ENCODE results near the gene KYNU.
"Not testable (repeated sequence)": the region's sequence is repeated elsewhere in the genome, so short reads cannot be mapped to it uniquely, and the experiment has no call there.

The KYNU gene

GRCh38 chr2:142875010-142875409, 2.5 kb upstream of the KYNU start:
- H3K4me3 Mint-ChIP-seq, result no peak overlapping the region
- H3K4me1 Mint-ChIP-seq (ENCODE audit: low read depth in 2 of 2), result no peaks in the 10 kb centered on the region
- H3K36me3 Mint-ChIP-seq (ENCODE audit: insufficient read depth), result no peaks in the 10 kb centered on the region
- no peak for ATAC-seq (replicated peaks)
- H3K27ac Mint-ChIP-seq, result no peak overlapping the region
- DNase-seq, result no peak
- H3K9me3 Mint-ChIP-seq, result peaks cover 0 to 2% of the 10 kb centered on the region in 2 donors
- H3K27me3 Mint-ChIP-seq, result no peaks in the 10 kb centered on the region

- no peaks in the 10 kb centered on the region for H3K27me3 Mint-ChIP-seq
- H3K27ac Mint-ChIP-seq, result no peak overlapping the region
- H3K9me3 Mint-ChIP-seq, result peaks cover 0 to 2% of the 10 kb centered on the region in 2 donors
- H3K4me3 Mint-ChIP-seq, result no peak overlapping the region
- no peak for DNase-seq
- no peak for ATAC-seq (replicated peaks)
- H3K4me1 Mint-ChIP-seq (ENCODE audit: low read depth in 2 of 2), result no peaks in the 10 kb centered on the region
- H3K36me3 Mint-ChIP-seq (ENCODE audit: insufficient read depth), result no peaks in the 10 kb centered on the region
Observed at GRCh38 chr2:142875652-142876051, 1.8 kb upstream of the KYNU start.

- no peaks in the 10 kb centered on the region for H3K36me3 Mint-ChIP-seq (ENCODE audit: insufficient read depth)
- H3K9me3 Mint-ChIP-seq, result peaks cover 0 to 2% of the 10 kb centered on the region in 2 donors
- H3K27me3 Mint-ChIP-seq, result no peaks in the 10 kb centered on the region
- no peak for ATAC-seq (replicated peaks)
- no peak overlapping the region for H3K4me3 Mint-ChIP-seq
- DNase-seq, result no peak
- no peaks in the 10 kb centered on the region for H3K4me1 Mint-ChIP-seq (ENCODE audit: low read depth in 2 of 2)
- no peak overlapping the region for H3K27ac Mint-ChIP-seq
Observed at GRCh38 chr2:142876423-142876822, 1.0 kb upstream of the KYNU start.

- Mint-ChIP-seq H3K27ac (no peak overlapping the region), H3K9me3 (peaks cover under 1 to 2% of the 10 kb centered on the region in 2 donors), H3K4me3 (no peak overlapping the region), H3K27me3 (no peaks in the 10 kb centered on the region), H3K4me1 (ENCODE audit: low read depth in 2 of 2) (no peaks in the 10 kb centered on the region), H3K36me3 (ENCODE audit: insufficient read depth) (no peaks in the 10 kb centered on the region)
- DNase-seq, result no peak
- no peak for ATAC-seq (replicated peaks)
Observed at GRCh38 chr2:142878031-142878678, 691 bp downstream of the KYNU start.

GRCh38 chr2:142879151-142879550, 1.7 kb downstream of the KYNU start:
- Mint-ChIP-seq H3K36me3 (ENCODE audit: insufficient read depth) (peaks cover 3% of the 10 kb centered on the region), H3K4me3 (no peak overlapping the region), H3K9me3 (peaks cover 0 to 7% of the 10 kb centered on the region in 2 donors), H3K27ac (no peak overlapping the region), H3K27me3 (no peaks in the 10 kb centered on the region), H3K4me1 (ENCODE audit: low read depth in 2 of 2) (no peaks in the 10 kb centered on the region)
- DNase-seq, result no peak
- ATAC-seq (replicated peaks), result no peak

GRCh38 chr2:142880279-142880678, 2.8 kb downstream of the KYNU start:
- Mint-ChIP-seq H3K4me3 (no peak overlapping the region), H3K27me3 (no peaks in the 10 kb centered on the region), H3K4me1 (ENCODE audit: low read depth in 2 of 2) (no peaks in the 10 kb centered on the region), H3K9me3 (peaks cover 0 to 7% of the 10 kb centered on the region in 2 donors), H3K27ac (no peak overlapping the region), H3K36me3 (ENCODE audit: insufficient read depth) (peaks cover 3% of the 10 kb centered on the region)
- ATAC-seq (replicated peaks) (no peak), DNase-seq (no peak)

- Mint-ChIP-seq H3K4me3 (no peak overlapping the region), H3K27me3 (no peaks in the 10 kb centered on the region), H3K9me3 (peaks cover 0 to 7% of the 10 kb centered on the region in 2 donors), H3K27ac (no peak overlapping the region), H3K4me1 (ENCODE audit: low read depth in 2 of 2) (no peaks in the 10 kb centered on the region), H3K36me3 (ENCODE audit: insufficient read depth) (peaks cover 3% of the 10 kb centered on the region)
- DNase-seq, result no peak
- ATAC-seq (replicated peaks), result no peak
Observed at GRCh38 chr2:142881619-142882018, 4.2 kb downstream of the KYNU start.

GRCh38 chr2:142882500-142882899, 5.0 kb downstream of the KYNU start:
- H3K4me1 Mint-ChIP-seq (ENCODE audit: low read depth in 2 of 2); H3K27me3 Mint-ChIP-seq; H3K27ac Mint-ChIP-seq; DNase-seq; H3K36me3 Mint-ChIP-seq (ENCODE audit: insufficient read depth); ATAC-seq (replicated peaks); H3K4me3 Mint-ChIP-seq; H3K9me3 Mint-ChIP-seq: not testable (repeated sequence)

- no peak for DNase-seq
- H3K9me3 Mint-ChIP-seq, result peaks cover 0 to 7% of the 10 kb centered on the region in 2 donors
- H3K27ac Mint-ChIP-seq, result no peak overlapping the region
- H3K4me1 Mint-ChIP-seq (ENCODE audit: low read depth in 2 of 2), result no peaks in the 10 kb centered on the region
- peaks cover 3% of the 10 kb centered on the region for H3K36me3 Mint-ChIP-seq (ENCODE audit: insufficient read depth)
- no peak for ATAC-seq (replicated peaks)
- H3K27me3 Mint-ChIP-seq, result peaks cover 0 to 1% of the 10 kb centered on the region in 2 donors
- H3K4me3 Mint-ChIP-seq, result no peak overlapping the region
Observed at GRCh38 chr2:142883526-142883925, 6.1 kb downstream of the KYNU start.

- no peak overlapping the region for H3K4me3 Mint-ChIP-seq
Observed at GRCh38 chr2:142885543-142885942, 8.1 kb downstream of the KYNU start.

GRCh38 chr2:142892715-142893114, 15.3 kb downstream of the KYNU start:
- ATAC-seq (replicated peaks), result no peak

More at GRCh38 chr2:142885543-142885942, 8.1 kb downstream of the KYNU start:
- Mint-ChIP-seq H3K4me1 (ENCODE audit: low read depth in 2 of 2) (no peaks in the 10 kb centered on the region), H3K9me3 (peaks cover 0 to 7% of the 10 kb centered on the region in 2 donors), H3K36me3 (ENCODE audit: insufficient read depth) (peaks cover 3% of the 10 kb centered on the region), H3K27me3 (peaks cover 0 to 7% of the 10 kb centered on the region in 2 donors), H3K27ac (no peak overlapping the region)
- ATAC-seq (replicated peaks) (no peak), DNase-seq (no peak)

GRCh38 chr2:142893241-142893640, 15.8 kb downstream of the KYNU start:
- H3K9me3 Mint-ChIP-seq, result no peaks in the 10 kb centered on the region
- no peak for DNase-seq
- H3K4me3 Mint-ChIP-seq, result no peak overlapping the region
- H3K27me3 Mint-ChIP-seq, result peaks cover 0 to 7% of the 10 kb centered on the region in 2 donors
- H3K36me3 Mint-ChIP-seq (ENCODE audit: insufficient read depth), result no peaks in the 10 kb centered on the region
- H3K4me1 Mint-ChIP-seq (ENCODE audit: low read depth in 2 of 2), result no peaks in the 10 kb centered on the region
- ATAC-seq (replicated peaks), result no peak
- no peak overlapping the region for H3K27ac Mint-ChIP-seq

More at GRCh38 chr2:142892715-142893114, 15.3 kb downstream of the KYNU start:
- H3K27me3 Mint-ChIP-seq, result peaks cover 0 to 7% of the 10 kb centered on the region in 2 donors
- no peak overlapping the region for H3K4me3 Mint-ChIP-seq
- no peaks in the 10 kb centered on the region for H3K4me1 Mint-ChIP-seq (ENCODE audit: low read depth in 2 of 2)
- no peaks in the 10 kb centered on the region for H3K36me3 Mint-ChIP-seq (ENCODE audit: insufficient read depth)
- H3K27ac Mint-ChIP-seq, result no peak overlapping the region
- DNase-seq, result no peak
- H3K9me3 Mint-ChIP-seq, result no peaks in the 10 kb centered on the region

GRCh38 chr2:142897807-142898206, 20.3 kb downstream of the KYNU start:
- Mint-ChIP-seq H3K4me1 (ENCODE audit: low read depth in 2 of 2) (no peaks in the 10 kb centered on the region), H3K4me3 (no peak overlapping the region), H3K36me3 (ENCODE audit: insufficient read depth) (no peaks in the 10 kb centered on the region), H3K27ac (no peak overlapping the region), H3K9me3 (no peaks in the 10 kb centered on the region), H3K27me3 (peaks cover 5 to 9% of the 10 kb centered on the region in 2 donors)
- no peak for DNase-seq
- no peak for ATAC-seq (replicated peaks)

- not testable (repeated sequence) for H3K27ac Mint-ChIP-seq; H3K4me3 Mint-ChIP-seq; H3K36me3 Mint-ChIP-seq (ENCODE audit: insufficient read depth); DNase-seq; ATAC-seq (replicated peaks); H3K9me3 Mint-ChIP-seq; H3K4me1 Mint-ChIP-seq (ENCODE audit: low read depth in 2 of 2)
- peaks cover 12 to 17% of the 10 kb centered on the region in 2 donors for H3K27me3 Mint-ChIP-seq
Observed at GRCh38 chr2:142900327-142900726, 22.9 kb downstream of the KYNU start.

Data from effector memory CD8-positive, alpha-beta T cell (primary cell).